OCI-LY7 (cell line): ENCODE data around the gene EFCAB13. TPM values are rescaled to one million over a fixed set of nuclear protein-coding genes. Genes with fewer than 3 reads are reported as not detected.
"Not testable (repeated sequence)": the region's sequence is repeated elsewhere in the genome, so short reads cannot be mapped to it uniquely, and the experiment has no call there.

Source experiments
- BruUV-seq: library from RNA; stranded (reverse); fragments of 400-500 nt; replicated peaks from 2 replicates; lab custom pipeline; 2021; lab: Mats Ljungman, UMichigan
- CTCF ChIA-PET: fragments of 300-600 bp; sonication (Branson Sonifier 250); formaldehyde crosslinking; loops from one replicate; lab custom pipeline; 2022; ENCODE audit warnings: antibody characterized with exemption; ENCODE audit not compliant: unreplicated experiment; lab: Charles Lee
- POLR2A ChIA-PET: fragments of 300-600 bp; sonication (Branson Sonifier 250); formaldehyde crosslinking; loops from one replicate; lab custom pipeline; 2022; ENCODE audit warnings: antibody characterized with exemption; lab: Charles Lee
- DNase-seq: peaks from one replicate; pipeline ENCODE4 v3.0.0-alpha.2; 2015; ENCODE audit warnings: low spot score
- H2AFZ ChIP-seq: fragments of 200-600 bp; sonication (generic), shearing (Covaris generic); 2 replicates; pipeline ENCODE4 v1.6.1; 2014; ENCODE audit warnings: mild to moderate bottlenecking, antibody characterized with exemption, low read length, moderate library complexity
- H3K27ac ChIP-seq: fragments of 200-600 bp; sonication (generic); 2 replicates; pipeline ENCODE4 v1.5.1; 2014; ENCODE audit warnings: mixed run types, low read depth, mild to moderate bottlenecking, moderate library complexity, low read length, inconsistent platforms; ENCODE audit not compliant: poor library complexity, severe bottlenecking
- H3K36me3 ChIP-seq: fragments of 200-600 bp; sonication (generic); 2 replicates; pipeline ENCODE4 v1.6.1; 2014; ENCODE audit warnings: mild to moderate bottlenecking, antibody characterized with exemption, low read length, moderate library complexity, mixed read lengths; ENCODE audit not compliant: insufficient read depth
- H3K4me1 ChIP-seq: fragments of 200-600 bp; sonication (generic); 2 replicates; pipeline ENCODE4 v1.5.1; 2014; ENCODE audit warnings: mild to moderate bottlenecking, low read length; ENCODE audit not compliant: insufficient read depth, poor library complexity, severe bottlenecking
- H3K4me2 ChIP-seq: fragments of 200-600 bp; sonication (generic); 2 replicates; pipeline ENCODE4 v1.6.1; 2014; ENCODE audit warnings: mild to moderate bottlenecking, low read length
- H3K4me3 ChIP-seq: fragments of 200-600 bp; sonication (generic); 2 replicates; pipeline ENCODE4 v1.5.1; 2014; ENCODE audit warnings: mild to moderate bottlenecking, low read depth, low read length; ENCODE audit not compliant: poor library complexity, severe bottlenecking
- H3K79me2 ChIP-seq: fragments of 200-600 bp; sonication (generic); 2 replicates; pipeline ENCODE4 v1.6.1; 2016; ENCODE audit warnings: low read depth, mild to moderate bottlenecking, low read length, moderate library complexity, mixed read lengths; ENCODE audit not compliant: insufficient read depth
- H3K9me2 ChIP-seq: fragments of 200-600 bp; sonication (generic); 2 replicates; pipeline ENCODE4 v1.6.1; 2016; ENCODE audit warnings: mild to moderate bottlenecking, low read length, mixed read lengths; ENCODE audit not compliant: insufficient read depth
- H3K9me3 ChIP-seq: fragments of 200-600 bp; sonication (generic); 2 replicates; pipeline ENCODE4 v1.6.1; 2014; ENCODE audit warnings: mild to moderate bottlenecking, mixed run types, low read length, mixed read lengths
- H4K20me1 ChIP-seq: fragments of 200-600 bp; sonication (generic); 2 replicates; pipeline ENCODE4 v1.6.1; 2014; ENCODE audit warnings: mild to moderate bottlenecking, antibody characterized with exemption, low read length, moderate library complexity, mixed read lengths; ENCODE audit not compliant: insufficient read depth
- CTCF ChIP-seq: fragments of 200-600 bp; sonication (generic); conservative IDR thresholded peaks from 2 replicates; pipeline ENCODE4 v1.5.1; 2014; ENCODE audit warnings: mild to moderate bottlenecking, antibody characterized with exemption, low read length, moderate library complexity, mixed read lengths
- EZH2phosphoT487 ChIP-seq: fragments of 200-600 bp; sonication (generic); IDR thresholded peaks from 2 replicates; pipeline ENCODE4 v1.6.1; 2018; ENCODE audit warnings: low read depth, borderline replicate concordance, mild to moderate bottlenecking, mixed run types, antibody characterized with exemption, low read length, moderate library complexity, mixed read lengths
- intact Hi-C: fragments of 100-400 bp; cut with micrococcal nuclease; formaldehyde crosslinking; loops from one replicate; pipeline ENCODE4 v1.10.0; 2022; ENCODE audit not compliant: unreplicated experiment
- total RNA-seq, 2 experiments: library from RNA; depleted of rRNA in 1 of 2; stranded (reverse); fragments of >200 nt in 1 of 2; shearing (Covaris generic) in 1 of 2; gene quantifications; 2 replicates each; pipeline ENCODE4 v1.2.3, GENCODE V29; 2014 to 2022

EFCAB13 gene
- total RNA-seq, 2 experiments from 2014 or later: 4.5 to 5.3 TPM

GRCh38 chr17:47423406-47424295 is 99.9 kb downstream of the EFCAB13 start:
- H3K4me2 ChIP-seq: no peak overlapping the region
- H2AFZ ChIP-seq: no peak overlapping the region
- H3K27ac ChIP-seq: no peak overlapping the region
- ChIA-PET POLR2A (no interaction called here), CTCF (no interaction called here)
- no peaks in the 10 kb centered on the region for H3K36me3 ChIP-seq
- intact Hi-C loops: no loop called here
- BruUV-seq: no TSS peak
- H3K4me3 ChIP-seq: no peak overlapping the region
- H3K9me3 ChIP-seq: no peaks in the 10 kb centered on the region
- H3K4me1 ChIP-seq: no peaks in the 10 kb centered on the region
- DNase-seq: no peak
- no peaks in the 10 kb centered on the region for H3K79me2 ChIP-seq
- TF ChIP-seq CTCF: no peak
- no peak for TF ChIP-seq EZH2phosphoT487
- no peaks in the 10 kb centered on the region for H3K9me2 ChIP-seq
- no peaks in the 10 kb centered on the region for H4K20me1 ChIP-seq

GRCh38 chr17:47425233-47425632 is 101.5 kb downstream of the EFCAB13 start:
- H3K9me2 ChIP-seq, CTCF ChIA-PET, H3K4me1 ChIP-seq, H3K79me2 ChIP-seq, DNase-seq, H3K9me3 ChIP-seq, H3K4me3 ChIP-seq, intact Hi-C loops, POLR2A ChIA-PET, H3K27ac ChIP-seq, H2AFZ ChIP-seq, H4K20me1 ChIP-seq, H3K4me2 ChIP-seq, H3K36me3 ChIP-seq, BruUV-seq: not testable (repeated sequence)

GRCh38 chr17:47425887-47426635 is 102.3 kb downstream of the EFCAB13 start:
- H3K9me2 ChIP-seq, H3K36me3 ChIP-seq, BruUV-seq, DNase-seq, H3K4me1 ChIP-seq, H2AFZ ChIP-seq, POLR2A ChIA-PET, intact Hi-C loops, H3K4me3 ChIP-seq, H3K27ac ChIP-seq, H3K79me2 ChIP-seq, H3K9me3 ChIP-seq, H4K20me1 ChIP-seq, H3K4me2 ChIP-seq, CTCF ChIA-PET: not testable (repeated sequence)
